Stomach (tissue), 9 donors: ENCODE data around the gene RMND1. TPM values are rescaled to one million over a fixed set of nuclear protein-coding genes. Genes with fewer than 3 reads are reported as not detected.

ENCODE experiments used
- DNase-seq, 2 donors: peaks; one replicate each; pipeline versions ENCODE4 v3.0.0 to v3.0.0-alpha.2; 2013 to 2019
- H3K27ac ChIP-seq, 5 donors: fragments of 200-600 bp in 4 of 5; sonication (generic) in 4 of 5; one replicate each; pipeline ENCODE4 v1.5.1; 2013 to 2019; ENCODE audit warnings: mild to moderate bottlenecking in 1 of 5, moderate library complexity in 1 of 5
- H3K27me3 ChIP-seq, 3 donors: fragments of 200-600 bp; sonication (generic); one replicate each; pipeline ENCODE4 v1.5.1; 2017 to 2019; ENCODE audit warnings: mixed run types in 1 of 3
- H3K36me3 ChIP-seq, 4 donors: fragments of 200-600 bp; sonication (generic); 1 replicate in 3 of 4; 2 replicates in 1 of 4; pipeline ENCODE4 v1.5.1; 2016 to 2019
- H3K4me1 ChIP-seq, 4 donors: fragments of 200-600 bp; sonication (generic); one replicate each; pipeline ENCODE4 v1.5.1; 2016 to 2019
- H3K4me3 ChIP-seq, 4 donors: fragments of 200-600 bp; sonication (generic) in 3 of 4; one replicate each; pipeline ENCODE4 v1.5.1; 2016 to 2019; ENCODE audit warnings: mild to moderate bottlenecking in 1 of 4
- H3K9me3 ChIP-seq, 4 donors: fragments of 200-600 bp; sonication (generic); one replicate each; pipeline ENCODE4 v1.5.1; 2016 to 2019
- CTCF ChIP-seq, 7 experiments: fragments of 450-650 bp in 4 of 7; fragments of 200-600 bp in 3 of 7; sonication (generic) in 3 of 7; IDR thresholded peaks; one replicate each; pipeline ENCODE4 v1.5.1; 2016 to 2019; ENCODE audit warnings: antibody characterized with exemption in 7 of 7, control low read depth in 2 of 7, mild to moderate bottlenecking in 1 of 7
- EP300 ChIP-seq: sonication (generic); formaldehyde crosslinking; IDR thresholded peaks from one replicate; pipeline ENCODE4 v1.6.1; 2017; ENCODE audit warnings: antibody characterized with exemption
- POLR2A ChIP-seq, 4 donors: fragments of 450-650 bp; IDR thresholded peaks; one replicate each; pipeline ENCODE4 v1.6.1; 2016; ENCODE audit warnings: antibody characterized with exemption in 4 of 4, control low read depth in 2 of 4, mild to moderate bottlenecking in 1 of 4, moderate library complexity in 1 of 4
- POLR2AphosphoS5 ChIP-seq, 3 donors: sonication (generic); formaldehyde crosslinking; IDR thresholded peaks; one replicate each; pipeline ENCODE4 v1.6.1; 2016; ENCODE audit warnings: antibody characterized with exemption in 3 of 3
- WGBS, 5 donors: extraction: QIAGEN DNeasy Blood & Tissue Kit in 3 of 5; methylation state at CpG; one replicate each; pipeline versions ENCODE4 v1.1.5 to v1.1.7; 2013 to 2018; 5-methylcytosine and 5-hydroxymethylcytosine counted together
- intact Hi-C: fragments of 100-400 bp; cut with DNase I; formaldehyde crosslinking; loops from one replicate; pipeline ENCODE4 v1.15.1; 2023; ENCODE audit warnings: low total_unique reads
- polyA plus RNA-seq, 3 donors: library from polyadenylated mRNA; stranded (reverse); fragments of 200-250 nt; gene quantifications; one replicate each; pipeline ENCODE4 v1.2.3, GENCODE V29; 2013
- total RNA-seq, 5 donors: library from RNA; depleted of rRNA; stranded (reverse); fragments of >200 nt; gene quantifications; one replicate each; pipeline versions ENCODE4 v1.1.0 to v1.2.3, GENCODE V29; 2014 to 2016
- donor health status: healthy with polysubstance abuse.
- donor health status: Bipolar disorder and iron deficiency.
- donor health status: healthy.

RMND1 gene
- total and polyA plus RNA-seq, 8 donors: 6.4 to 47.2 (median 16.4) TPM

DNA sequence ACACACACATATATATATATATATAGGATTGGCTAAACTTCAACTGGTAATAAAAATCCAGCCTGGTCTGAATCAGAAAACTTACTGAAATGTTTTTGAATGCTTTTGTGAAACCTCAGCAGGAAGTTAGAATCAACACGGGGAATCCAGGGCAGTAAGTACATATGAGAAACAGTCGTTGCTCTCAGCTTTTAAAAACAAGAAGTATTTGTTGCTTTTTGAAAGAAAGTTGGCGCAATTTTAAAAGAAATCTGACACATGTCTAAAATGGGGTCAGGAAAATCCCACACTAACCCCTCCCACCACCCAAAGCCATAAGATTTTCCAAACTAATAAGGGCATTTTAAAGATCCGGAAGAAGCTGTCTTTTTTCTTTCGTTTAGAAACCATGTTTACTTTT lies 30.4 kb upstream of the RMND1 start:
- intact Hi-C loops: no loop called here
- H3K4me3 ChIP-seq: no peak overlapping the region
- H3K27ac ChIP-seq: peak overlapping the region in 4 of 5 donors; percentile 2 to 68 (median 31)
- DNase-seq: peak in 1 of 2 donors; percentile 58
- H3K36me3 ChIP-seq: no peaks in the 10 kb centered on the region
- H3K9me3 ChIP-seq: no peaks in the 10 kb centered on the region
- peaks cover 0 to 7% (median 0%) of the 10 kb centered on the region in 4 donors for H3K4me1 ChIP-seq
- TF ChIP-seq EP300 (no peak), CTCF (IDR thresholded peaks at IDR 0.05) (no peak), POLR2A (IDR thresholded peaks at IDR 0.05) (no peak), POLR2AphosphoS5 (IDR thresholded peaks at IDR 0.05) (no peak)
- 24 to 42% (median 39%) methylated on average over 5 of the region's 5 CpGs for WGBS, 5 donors
- H3K27me3 ChIP-seq: no peaks in the 10 kb centered on the region

GRCh38 chr6:151481786-151482185 lies 29.9 kb upstream of the RMND1 start:
- TF ChIP-seq POLR2A (IDR thresholded peaks at IDR 0.05) (no peak), EP300 (no peak), CTCF (IDR thresholded peaks at IDR 0.05) (no peak), POLR2AphosphoS5 (IDR thresholded peaks at IDR 0.05) (no peak)
- Histone ChIP-seq H3K9me3 (no peaks in the 10 kb centered on the region), H3K4me3 (no peak overlapping the region), H3K4me1 (peaks cover 0 to 7% (median 0%) of the 10 kb centered on the region in 4 donors), H3K36me3 (no peaks in the 10 kb centered on the region), H3K27ac (peak overlapping the region in 2 of 5 donors; percentile 53 to 68), H3K27me3 (no peaks in the 10 kb centered on the region)
- intact Hi-C loops: no loop called here
- no peak for DNase-seq

- intact Hi-C loops: no loop called here
- no peaks in the 10 kb centered on the region for H3K9me3 ChIP-seq
- DNase-seq: no peak
- no peak overlapping the region for H3K27ac ChIP-seq
- peaks cover 0 to 15% (median 7%) of the 10 kb centered on the region in 4 donors for H3K4me1 ChIP-seq
- WGBS, 5 donors: 83 to 91% (median 87%) methylated on average over 6 of the region's 6 CpGs
- no peak for TF ChIP-seq POLR2A (IDR thresholded peaks at IDR 0.05)
- no peak for TF ChIP-seq CTCF (IDR thresholded peaks at IDR 0.05)
- TF ChIP-seq EP300: no peak
- no peak for TF ChIP-seq POLR2AphosphoS5 (IDR thresholded peaks at IDR 0.05)
- no peak overlapping the region for H3K4me3 ChIP-seq
- H3K36me3 ChIP-seq: no peaks in the 10 kb centered on the region
- H3K27me3 ChIP-seq: no peaks in the 10 kb centered on the region
Measured at GRCh38 chr6:151478670-151479069, 26.7 kb upstream of the RMND1 start.

DNA sequence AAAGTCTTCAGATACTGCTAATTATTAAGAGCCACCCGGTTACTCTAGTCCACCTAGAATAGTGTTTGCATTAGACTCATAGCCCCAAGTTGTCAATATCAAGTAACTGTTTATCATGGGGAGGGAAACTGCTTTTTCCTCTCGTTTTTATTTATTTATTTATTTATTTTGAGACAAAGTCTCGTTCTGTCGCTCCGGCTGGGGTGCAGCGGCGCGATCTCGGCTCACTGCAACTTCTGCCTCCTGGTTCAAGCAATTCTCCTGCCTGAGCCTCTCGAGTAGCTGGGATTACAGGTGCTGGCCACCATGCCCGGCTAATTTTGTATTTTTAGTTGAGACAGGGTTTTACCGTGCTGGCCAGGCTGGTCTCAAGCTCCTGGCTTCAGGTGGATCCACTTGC lies 25.8 kb upstream of the RMND1 start:
- Histone ChIP-seq H3K9me3 (no peaks in the 10 kb centered on the region), H3K4me3 (no peak overlapping the region), H3K4me1 (peaks cover 0 to 13% (median 7%) of the 10 kb centered on the region in 4 donors), H3K36me3 (no peaks in the 10 kb centered on the region), H3K27ac (no peak overlapping the region), H3K27me3 (no peaks in the 10 kb centered on the region)
- TF ChIP-seq CTCF (IDR thresholded peaks at IDR 0.05) (no peak), POLR2A (IDR thresholded peaks at IDR 0.05) (no peak), EP300 (no peak), POLR2AphosphoS5 (IDR thresholded peaks at IDR 0.05) (no peak)
- intact Hi-C loops: no loop called here
- WGBS, 5 donors: 92 to 95% (median 94%) methylated on average over 12 of the region's 12 CpGs
- no peak for DNase-seq
